HepG2 (cell line): ENCODE data around the gene ABHD17A. TPM values are rescaled to one million over a fixed set of nuclear protein-coding genes. Genes with fewer than 3 reads are reported as not detected.

Experiments used
- ATF5 ChIP-seq: sonication (generic); formaldehyde crosslinking; IDR thresholded peaks from 2 replicates; pipeline ENCODE4 v1.4.0; 2020; ENCODE audit warnings: mild to moderate bottlenecking, low read depth, missing genetic modification reagents
- GLI4 ChIP-seq: sonication (generic); formaldehyde crosslinking; IDR thresholded peaks from 2 replicates; pipeline ENCODE4 v1.5.1; 2020; ENCODE audit warnings: missing genetic modification reagents, mild to moderate bottlenecking, moderate library complexity, borderline replicate concordance
- HNF1B ChIP-seq: sonication (generic); formaldehyde crosslinking; IDR thresholded peaks from 2 replicates; pipeline ENCODE4 v1.5.1; 2020; ENCODE audit warnings: mild to moderate bottlenecking, moderate library complexity, missing genetic modification reagents
- KIAA2018 ChIP-seq: sonication (generic); formaldehyde crosslinking; IDR thresholded peaks from 2 replicates; pipeline ENCODE4 v1.5.0; 2020; ENCODE audit warnings: mild to moderate bottlenecking, missing genetic modification reagents, borderline replicate concordance
- LCORL ChIP-seq, 2 experiments: fragments of 450-650 bp in 1 of 2; sonication (generic) in 1 of 2; formaldehyde crosslinking in 1 of 2; IDR thresholded peaks; 2 replicates each; pipeline versions ENCODE4 v1.5.0 to v1.6.1; 2017 to 2020; ENCODE audit warnings: antibody characterized with exemption in 1 of 2, missing genetic modification reagents in 1 of 2
- ZFP37 ChIP-seq: sonication (generic); formaldehyde crosslinking; IDR thresholded peaks from 2 replicates; pipeline ENCODE4 v1.4.0; 2020; ENCODE audit warnings: missing genetic modification reagents, borderline replicate concordance
- ZNF513 ChIP-seq: sonication (generic); formaldehyde crosslinking; conservative IDR thresholded peaks from 2 replicates; pipeline ENCODE4 v1.5.0; 2020; ENCODE audit warnings: missing genetic modification reagents
- ZNF687 ChIP-seq: sonication (generic); formaldehyde crosslinking; IDR thresholded peaks from 2 replicates; pipeline ENCODE4 v1.5.1; 2020; ENCODE audit warnings: mild to moderate bottlenecking, missing genetic modification reagents, moderate library complexity
- ZNF777 ChIP-seq: sonication (generic); formaldehyde crosslinking; IDR thresholded peaks from 2 replicates; pipeline ENCODE4 v1.4.0; 2020; ENCODE audit warnings: missing genetic modification reagents
- ZSCAN9 ChIP-seq: IDR thresholded peaks from 2 replicates; pipeline ENCODE4 v1.6.1; 2016; ENCODE audit warnings: borderline replicate concordance
- polyA plus RNA-seq, 8 experiments: library from polyadenylated mRNA; depleted of rRNA in 3 of 8; stranded (reverse) in 7 of 8; unstranded in 1 of 8; fragments of >200 nt; fragmentation: Illumina TruSeq in 4 of 8; extraction: Trizol in 4 of 8; gene quantifications; 2 replicates each; pipeline versions ENCODE4 v1.2.1 to v1.2.3, GENCODE V29; 2011 to 2016; ENCODE audit warnings: low read depth in 4 of 8, missing spikeins in 1 of 8, mixed read lengths in 1 of 8; ENCODE audit not compliant: insufficient read depth in 1 of 8
- total RNA-seq, 5 experiments: library from RNA; depleted of rRNA; stranded (reverse); fragments of >200 nt; fragmentation: Illumina TruSeq; extraction: Trizol; gene quantifications; 2 replicates each; pipeline ENCODE4 v1.2.3, GENCODE V29; 2016; ENCODE audit warnings: low read depth in 1 of 5

ABHD17A gene
- total and polyA plus RNA-seq, 2 of the 13 experiments (the other 11 are each of a cell fraction or from before 2014, with no cell fraction given) = 27.7 to 40.8 TPM

- peak; percentile 57 for TF ChIP-seq ZNF687 (CRISPR knock-in tag)
- TF ChIP-seq KIAA2018 (CRISPR knock-in tag) = no peak
- no peak for TF ChIP-seq HNF1B
- TF ChIP-seq ZNF777 (CRISPR knock-in tag) = peak; percentile 47; the same call in 1 of the 2 replicates
- no peak; the same call in 1 of the 2 replicates for TF ChIP-seq ZSCAN9
- TF ChIP-seq LCORL (IDR thresholded peaks at IDR 0.05) = no peak
- TF ChIP-seq LCORL (CRISPR knock-in tag; IDR thresholded peaks at IDR 0.05) = peak; percentile 40; the same call in 1 of the 2 replicates
- TF ChIP-seq GLI4 (CRISPR knock-in tag) = no peak
- TF ChIP-seq ATF5 = no peak
- TF ChIP-seq ZNF513 (CRISPR knock-in tag) = no peak
- TF ChIP-seq ZFP37 (CRISPR knock-in tag) = no peak; the same call in 1 of the 2 replicates
These were observed 16.7 kb upstream of the ABHD17A start (continued) for GRCh38 chr19:1901940-1902404.
